RWPE2 (cell line): ENCODE measurements around the gene B4GALNT3.
A peak's percentile ranks its signal among the peaks of the same experiment; 100 is the strongest.
"Not testable (repeated sequence)": the region's sequence is repeated elsewhere in the genome, so short reads cannot be mapped to it uniquely, and the experiment has no call there.

Experiments
- ATAC-seq: fragments of 200-7000 bp; cut with Tn5 transposase; 3 replicates; pipeline ENCODE4 v1.9.1; 2021; ENCODE audit warnings: low read depth
- DNase-seq: peaks from one replicate; pipeline ENCODE4 v3.0.0-alpha.2; 2020; ENCODE audit warnings: low spot score
- H3K27ac ChIP-seq: fragments of 450-650 bp; 2 replicates; pipeline ENCODE4 v1.5.1; 2017; ENCODE audit warnings: mild to moderate bottlenecking; ENCODE audit not compliant: poor library complexity, severe bottlenecking
- H3K27me3 ChIP-seq: fragments of 250-450 bp; sonication (Bioruptor Pico); 2 replicates; pipeline ENCODE4 v1.5.1; 2021; ENCODE audit warnings: mild to moderate bottlenecking, moderate library complexity; ENCODE audit not compliant: insufficient read depth, poor library complexity, severe bottlenecking
- H3K36me3 ChIP-seq: fragments of 250-450 bp; sonication (Bioruptor Pico); 2 replicates; pipeline ENCODE4 v1.5.1; 2020; ENCODE audit warnings: low read depth, mild to moderate bottlenecking, moderate library complexity
- H3K4me1 ChIP-seq: fragments of 250-450 bp; sonication (Bioruptor Pico); 2 replicates; pipeline ENCODE4 v1.5.1; 2021; ENCODE audit warnings: mild to moderate bottlenecking, moderate library complexity; ENCODE audit not compliant: insufficient read depth, poor library complexity, severe bottlenecking
- H3K4me3 ChIP-seq: fragments of 250-450 bp; sonication (Bioruptor Pico); 2 replicates; pipeline ENCODE4 v1.5.1; 2021; ENCODE audit warnings: mild to moderate bottlenecking, moderate library complexity; ENCODE audit not compliant: severe bottlenecking
- H3K9me3 ChIP-seq: fragments of 250-450 bp; sonication (Bioruptor Pico); 2 replicates; pipeline ENCODE4 v1.5.1; 2021; ENCODE audit warnings: mild to moderate bottlenecking, moderate library complexity; ENCODE audit not compliant: severe bottlenecking
- CTCF ChIP-seq: fragments of 450-650 bp; IDR thresholded peaks from one replicate; pipeline ENCODE4 v1.5.1; 2017; ENCODE audit warnings: mild to moderate bottlenecking, moderate library complexity; ENCODE audit not compliant: poor library complexity, severe bottlenecking

The B4GALNT3 gene

GRCh38 chr12:459430-460258 is at the start of gene B4GALNT3:
B4GALNT3 (plus strand) TSS chr12:459939; CDS start chr12:460377, 438 bp downstream.
- ATAC-seq, result peak; percentile 59
- Histone ChIP-seq H3K27ac (no peak within 1 kb of the TSS), H3K36me3 (no peaks in the 10 kb centered on the region), H3K4me1 (peaks cover 4% of the 10 kb centered on the region), H3K27me3 (peaks cover 21% of the 10 kb centered on the region), H3K4me3 (peak within 1 kb of the TSS; percentile 49), H3K9me3 (no peaks in the 10 kb centered on the region)
- no peak for TF ChIP-seq CTCF
- DNase-seq, result no peak

- Histone ChIP-seq H3K4me1 (no peaks in the 10 kb centered on the region), H3K4me3 (no peak overlapping the region), H3K9me3 (no peaks in the 10 kb centered on the region), H3K27me3 (no peaks in the 10 kb centered on the region), H3K36me3 (peaks cover 60% of the 10 kb centered on the region), H3K27ac (no peak overlapping the region)
- ATAC-seq, result no peak
- DNase-seq, result no peak
- no peak for TF ChIP-seq CTCF
Measured at GRCh38 chr12:414859-415258, 44.9 kb upstream of the B4GALNT3 start.

GRCh38 chr12:418432-418831 is 41.3 kb upstream of the B4GALNT3 start:
- no peak for ATAC-seq
- Histone ChIP-seq H3K9me3 (no peaks in the 10 kb centered on the region), H3K36me3 (peaks cover 46% of the 10 kb centered on the region), H3K4me3 (no peak overlapping the region), H3K4me1 (no peaks in the 10 kb centered on the region), H3K27me3 (no peaks in the 10 kb centered on the region), H3K27ac (no peak overlapping the region)
- DNase-seq, result no peak
- TF ChIP-seq CTCF, result no peak

- TF ChIP-seq CTCF, result no peak
- ATAC-seq (no peak), DNase-seq (no peak)
- H3K4me1 ChIP-seq, result no peaks in the 10 kb centered on the region
- peaks cover 33% of the 10 kb centered on the region for H3K36me3 ChIP-seq
- no peaks in the 10 kb centered on the region for H3K9me3 ChIP-seq
- no peaks in the 10 kb centered on the region for H3K27me3 ChIP-seq
- H3K27ac ChIP-seq, result no peak overlapping the region
- no peak overlapping the region for H3K4me3 ChIP-seq
Measured at GRCh38 chr12:422526-422925, 37.2 kb upstream of the B4GALNT3 start.

- ATAC-seq, DNase-seq: not testable (repeated sequence)
Measured at GRCh38 chr12:435737-436136, 24.0 kb upstream of the B4GALNT3 start.

More at GRCh38 chr12:435737-436136, 24.0 kb upstream of the B4GALNT3 start:
- not testable (repeated sequence) for H3K4me1 ChIP-seq, H3K27ac ChIP-seq, H3K27me3 ChIP-seq, H3K9me3 ChIP-seq, H3K4me3 ChIP-seq
- peaks cover 78% of the 10 kb centered on the region for H3K36me3 ChIP-seq
